GM12878 (cell line): ENCODE data around the gene FIZ1. TPM values are rescaled to one million over a fixed set of nuclear protein-coding genes. Genes with fewer than 3 reads are reported as not detected.
A peak's percentile ranks its signal among the peaks of the same experiment; 100 is the strongest.

Source experiments
- ATAC-seq: fragments of 200-7000 bp; cut with Tn5 transposase; 3 replicates; pipeline ENCODE4 v1.9.1; 2020; ENCODE audit warnings: mild to moderate bottlenecking, moderate library complexity
- BruUV-seq: library from RNA; stranded (reverse); fragments of 400-500 nt; replicated peaks from 2 replicates; lab custom pipeline; 2021; lab: Mats Ljungman, UMichigan
- CTCF ChIA-PET: fragments of 300-600 bp; sonication (Branson Sonifier 250); formaldehyde crosslinking; extraction: SDS; loops from one replicate; lab custom pipeline; 2021; ENCODE audit warnings: inconsistent platforms; lab: Yijun Ruan, JAX
- POLR2A ChIA-PET: fragments of 350-600 bp; formaldehyde crosslinking; extraction: SDS; loops from one replicate; lab custom pipeline; 2021; ENCODE audit warnings: inconsistent platforms; lab: Charles Lee
- RAD21 ChIA-PET: fragments of 300-600 bp; sonication (Branson Sonifier 250); formaldehyde crosslinking; loops from one replicate; lab custom pipeline; 2023; ENCODE audit warnings: antibody characterized with exemption; ENCODE audit not compliant: unreplicated experiment; lab: Charles Lee
- SMC1A ChIA-PET: fragments of 300-600 bp; sonication (Branson Sonifier 250); formaldehyde crosslinking; loops from one replicate; lab custom pipeline; 2023; ENCODE audit not compliant: unreplicated experiment, uncharacterized antibody; lab: Charles Lee
- DNase-seq: peaks from one replicate; pipeline ENCODE4 v3.0.0-alpha.2; 2011; ENCODE audit warnings: low read depth, low spot score
- FAIRE-seq: peaks from 3 replicates; lab custom pipeline; 2011; peaks lifted over from hg19 to GRCh38; lab: Jason Lieb, UNC
- H2AFZ ChIP-seq: 2 replicates; pipeline ENCODE4 v1.6.0; 2011; ENCODE audit warnings: low read depth, low read length, control low read depth; ENCODE audit not compliant: control insufficient read depth
- H3K27ac ChIP-seq: 2 replicates; pipeline ENCODE4 v1.5.1; 2011; ENCODE audit warnings: control low read depth; ENCODE audit not compliant: control insufficient read depth, insufficient read depth
- H3K27me3 ChIP-seq, 2 experiments: replicated peaks in 1 of 2; 2 replicates each; pipeline versions ENCODE4 v1.6.0 to v1.6.1; 2011; ENCODE audit warnings: low read length in 1 of 2; ENCODE audit not compliant: control insufficient read depth in 2 of 2, insufficient read depth in 2 of 2
- H3K36me3 ChIP-seq, 2 experiments: 2 replicates each; pipeline ENCODE4 v1.5.1; 2011; ENCODE audit warnings: low read length in 1 of 2; ENCODE audit not compliant: control insufficient read depth in 2 of 2, insufficient read depth in 2 of 2
- H3K4me1 ChIP-seq: 2 replicates; pipeline ENCODE4 v1.6.1; 2011; ENCODE audit warnings: mild to moderate bottlenecking, low read length, moderate library complexity, mixed read lengths; ENCODE audit not compliant: control insufficient read depth, insufficient read depth
- H3K4me2 ChIP-seq: 2 replicates; pipeline ENCODE4 v1.6.0; 2011; ENCODE audit warnings: control low read depth; ENCODE audit not compliant: control insufficient read depth, insufficient read depth
- H3K4me3 ChIP-seq: fragments of 200-600 bp; sonication (generic); 2 replicates; pipeline ENCODE4 v1.5.1; 2016
- H3K79me2 ChIP-seq: 2 replicates; pipeline ENCODE4 v1.6.0; 2011; ENCODE audit warnings: low read length; ENCODE audit not compliant: control insufficient read depth, insufficient read depth
- H3K9ac ChIP-seq: 2 replicates; pipeline ENCODE4 v1.8.0; 2011; ENCODE audit warnings: low read length, control low read depth, mixed read lengths; ENCODE audit not compliant: control insufficient read depth, insufficient read depth
- H3K9me3 ChIP-seq: replicated peaks from 3 replicates; pipeline ENCODE4 v1.5.1; 2011; ENCODE audit warnings: mild to moderate bottlenecking, low read length; ENCODE audit not compliant: control insufficient read depth, insufficient read depth
- H4K20me1 ChIP-seq: 2 replicates; pipeline ENCODE4 v1.6.0; 2011; ENCODE audit not compliant: control insufficient read depth, insufficient read depth
- BHLHE40 ChIP-seq, 2 experiments: fragments of 450-650 bp in 1 of 2; IDR thresholded peaks; 2 replicates each; pipeline ENCODE4 v1.6.1; 2011 to 2017; ENCODE audit warnings: low read depth in 2 of 2, borderline replicate concordance in 1 of 2, improper control_type of control experiment in 1 of 2, low read length in 1 of 2, mild to moderate bottlenecking in 1 of 2
- NFYB ChIP-seq: IDR thresholded peaks from 2 replicates; pipeline ENCODE4 v1.6.1; 2011; ENCODE audit warnings: low read depth, mild to moderate bottlenecking, low read length, improper control_type of control experiment, moderate library complexity; ENCODE audit not compliant: insufficient read depth
- PBX3 ChIP-seq: IDR thresholded peaks from 2 replicates; pipeline ENCODE4 v1.6.1; 2011; ENCODE audit warnings: mild to moderate bottlenecking, low read depth, low read length, moderate library complexity; ENCODE audit not compliant: insufficient replicate concordance
- PKNOX1 ChIP-seq: fragments of 450-650 bp; IDR thresholded peaks from 2 replicates; pipeline ENCODE4 v1.6.1; 2016; ENCODE audit warnings: mild to moderate bottlenecking
- POLR2A ChIP-seq: IDR thresholded peaks from 2 replicates; pipeline ENCODE4 v1.6.1; 2011; ENCODE audit warnings: low read depth, mild to moderate bottlenecking, low read length
- SP1 ChIP-seq: IDR thresholded peaks from one replicate; pipeline ENCODE4 v1.6.1; 2011; ENCODE audit warnings: low read depth, low read length
- WGBS: methylation state at CpG from one replicate; pipeline ENCODE4 v1.1.6; 2016; ENCODE audit warnings: low lambda C conversion rate; ENCODE audit not compliant: insufficient replicate concordance, insufficient coverage; ENCODE audit errors: missing lambda C conversion rate; 5-methylcytosine and 5-hydroxymethylcytosine counted together
- in situ Hi-C: fragments of 300-500 bp; cut with MboI; formaldehyde crosslinking; loops from 9 replicates; pipeline ENCODE4 v1.14.3; 2018; ENCODE audit warnings: mixed read lengths
- intact Hi-C: fragments of 100-400 bp; cut with micrococcal nuclease; formaldehyde crosslinking; loops from one replicate; pipeline ENCODE4 v1.14.2; 2022; ENCODE audit not compliant: unreplicated experiment
- polyA plus RNA-seq, 11 experiments: library from polyadenylated mRNA; depleted of rRNA in 4 of 11; unstranded in 6 of 11; stranded (reverse) in 5 of 11; fragments of >200 nt; fragmentation: Nextera tagmentation in 4 of 11; fragmentation: Illumina TruSeq in 1 of 11; extraction: Ambion mirVana in 4 of 11; extraction: Trizol in 1 of 11; gene quantifications; 1 replicate in 1 of 11; 2 replicates in 10 of 11; pipeline versions ENCODE4 v1.2.1 to v1.2.3, GENCODE V29; 2011 to 2016; ENCODE audit warnings: inconsistent platforms in 2 of 11, missing spikeins in 2 of 11, low read depth in 1 of 11
- total RNA-seq, 4 experiments: library from RNA; depleted of rRNA in 3 of 4; stranded (reverse); fragments of >200 nt in 3 of 4; fragmentation: Illumina TruSeq in 1 of 4; extraction: Trizol in 1 of 4; gene quantifications; 2 replicates each; pipeline versions ENCODE4 v1.2.1 to v1.2.3, GENCODE V29; 2013 to 2021

The FIZ1 gene
- total and polyA plus RNA-seq, 10 of the 15 experiments (the other 5 are each of a cell fraction or from before 2014, with no cell fraction given): 0.60 to 16.8 (median 4.2) TPM

DNA sequence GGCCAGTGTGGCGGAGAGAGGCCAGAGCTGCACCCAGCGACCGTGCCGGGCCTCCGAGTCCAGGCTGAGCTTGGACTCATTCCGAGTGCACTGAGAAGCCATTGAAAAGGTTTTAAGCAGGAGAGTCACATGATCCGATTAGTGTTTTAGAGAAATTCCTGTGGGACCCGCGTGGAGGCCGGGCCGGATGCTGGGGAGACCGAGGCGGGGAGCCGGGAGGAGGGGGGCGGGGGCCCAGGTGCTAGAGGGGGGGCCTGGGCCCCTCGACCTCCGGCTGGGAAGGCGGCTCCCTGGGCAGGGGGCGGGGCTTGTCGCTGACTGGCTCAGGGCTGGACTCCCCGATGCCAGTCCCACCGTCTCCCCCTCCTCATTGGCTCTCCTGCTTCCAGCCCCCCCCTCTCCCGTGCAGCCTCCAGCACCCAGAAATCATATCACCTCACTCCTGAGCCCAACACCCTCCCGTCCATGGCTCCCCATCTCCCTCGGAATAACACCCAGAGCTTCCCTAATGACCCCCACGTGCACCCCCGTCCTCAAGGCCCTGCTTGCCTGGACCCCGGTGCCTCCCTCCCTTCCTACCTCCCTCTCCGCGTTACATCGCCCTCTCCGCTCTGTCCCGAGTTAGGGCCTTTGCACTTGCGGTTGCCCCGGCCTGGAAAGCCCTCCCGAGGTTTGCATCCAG lies 13.5 kb downstream of the FIZ1 start:
- no peaks in the 10 kb centered on the region for H3K9me3 ChIP-seq
- TF ChIP-seq SP1: peak; percentile 63
- TF ChIP-seq PKNOX1: peak; percentile 93
- peak; percentile 68; the same call in 1 of the 2 replicates for TF ChIP-seq NFYB
- TF ChIP-seq BHLHE40 (IDR thresholded peaks at IDR 0.05; ENCODE audit: borderline replicate concordance in 1 of 2, low read depth in 2 of 2, low read length in 1 of 2): peak in 1 of 2 experiments; percentile 64; a peak in 2 of 4 replicates
- TF ChIP-seq POLR2A: no peak
- peak; percentile 86 for TF ChIP-seq PBX3
- CTCF ChIA-PET: interaction anchor here (1.1 kb wide), 1 partner anchor 21 kb away, joined by 4 read pairs; no protein-coding TSS in a partner anchor
- peak overlapping the region; percentile 59 for H2AFZ ChIP-seq
- peak overlapping the region; percentile 36; the same call in 1 of the 2 replicates for H3K4me3 ChIP-seq
- H4K20me1 ChIP-seq: no peaks in the 10 kb centered on the region
- H3K9ac ChIP-seq: no peak overlapping the region
- BruUV-seq: no TSS peak
- POLR2A ChIA-PET: no interaction called here
- peak overlapping the region; percentile 40 for H3K4me2 ChIP-seq
- H3K4me1 ChIP-seq: peaks cover 7% of the 10 kb centered on the region
- no peaks in the 10 kb centered on the region for H3K36me3 ChIP-seq
- peaks cover 2% of the 10 kb centered on the region; the same call in 1 of the 2 replicates for H3K79me2 ChIP-seq
- no peak overlapping the region for H3K27ac ChIP-seq
- SMC1A ChIA-PET: interaction anchor here (0.6 to 2.4 kb wide), 2 partner anchors 20 to 363 kb away, joined by 3 to 6 read pairs; partner anchors contain the start of gene ZNF865
- 16% methylated on average over 20 of the region's 36 CpGs for WGBS
- H3K27me3 ChIP-seq: no peaks in the 10 kb centered on the region
- FAIRE-seq: no peak
- ATAC-seq: peak; percentile 32
- intact Hi-C loops: no loop called here
- DNase-seq: no peak
- RAD21 ChIA-PET: no interaction called here
- in situ Hi-C loops: no loop called here
